ENCODE results near the gene NTNG2. TPM values are rescaled to one million over a fixed set of nuclear protein-coding genes. Genes with fewer than 3 reads are reported as not detected.

NTNG2 gene
- total and polyA plus RNA-seq, 2 donors, result 1.7 TPM

DNA sequence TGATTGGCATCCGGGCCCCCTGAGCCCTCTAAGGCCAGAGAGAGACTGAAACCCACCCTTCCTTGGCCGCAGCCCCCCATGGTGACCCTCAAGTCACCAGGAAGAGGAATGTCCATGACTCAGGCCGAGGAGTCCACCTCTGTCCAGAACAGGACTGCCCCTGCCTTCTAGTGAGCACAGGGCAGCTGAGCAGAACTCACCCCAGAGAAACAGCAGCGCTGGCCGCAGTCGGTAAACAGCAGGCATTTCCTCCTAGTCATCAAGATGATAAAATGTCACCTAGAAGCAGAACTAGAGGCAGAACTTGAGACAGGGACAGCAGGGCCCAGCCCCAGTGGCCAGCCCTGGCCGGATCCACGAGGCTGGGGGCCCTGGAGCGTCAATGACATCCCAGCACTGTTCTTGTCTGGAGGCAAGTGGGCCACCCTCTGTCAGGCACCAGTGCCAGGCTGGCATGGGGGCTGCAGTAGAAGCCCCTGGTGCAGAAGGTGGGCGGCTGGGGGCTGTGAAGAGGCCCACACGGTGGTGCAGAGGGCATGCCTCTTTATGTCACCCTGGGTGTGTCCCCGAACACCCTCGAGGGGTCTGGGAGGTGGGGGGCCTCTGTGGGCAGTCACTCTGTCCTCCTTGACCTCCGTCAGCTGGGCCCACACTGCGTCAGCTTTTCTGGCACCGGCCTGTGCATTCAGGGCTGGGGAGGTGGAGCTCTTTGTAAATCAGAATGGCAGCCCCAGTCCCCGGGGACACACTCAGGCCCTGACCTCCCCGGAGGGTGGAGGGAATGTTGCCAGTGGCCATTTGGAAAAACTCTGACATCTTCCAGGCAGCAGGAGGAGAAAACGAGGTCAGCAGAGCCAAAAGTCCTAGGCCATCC, 83.0 kb downstream of the NTNG2 start:
- Histone ChIP-seq H3K27ac (ENCODE audit: low read depth in 1 of 2, low read length in 1 of 2) (no peak overlapping the region), H3K27me3 (ENCODE audit: control insufficient read depth in 2 of 2, insufficient read depth in 1 of 2, low read length in 1 of 2) (peaks cover 2 to 80% of the 10 kb centered on the region in 2 donors), H3K4me1 (ENCODE audit: control insufficient read depth in 2 of 2, insufficient read depth in 2 of 2, low read length in 2 of 2) (peaks cover 10 to 29% of the 10 kb centered on the region in 2 donors), H3K4me3 (ENCODE audit: low read length in 2 of 2) (no peak overlapping the region), H3K9me3 (ENCODE audit: control insufficient read depth in 2 of 2, insufficient read depth in 1 of 2, low read length in 1 of 2) (no peaks in the 10 kb centered on the region), H3K36me3 (ENCODE audit: control insufficient read depth in 2 of 2, insufficient read depth in 2 of 2, low read length in 1 of 2) (no peaks in the 10 kb centered on the region)
- WGBS, result 89% methylated on average over 19 of the region's 19 CpGs
- DNase-seq (ENCODE audit: low read depth in 6 of 9, low spot score in 9 of 9), result no peak

DNA sequence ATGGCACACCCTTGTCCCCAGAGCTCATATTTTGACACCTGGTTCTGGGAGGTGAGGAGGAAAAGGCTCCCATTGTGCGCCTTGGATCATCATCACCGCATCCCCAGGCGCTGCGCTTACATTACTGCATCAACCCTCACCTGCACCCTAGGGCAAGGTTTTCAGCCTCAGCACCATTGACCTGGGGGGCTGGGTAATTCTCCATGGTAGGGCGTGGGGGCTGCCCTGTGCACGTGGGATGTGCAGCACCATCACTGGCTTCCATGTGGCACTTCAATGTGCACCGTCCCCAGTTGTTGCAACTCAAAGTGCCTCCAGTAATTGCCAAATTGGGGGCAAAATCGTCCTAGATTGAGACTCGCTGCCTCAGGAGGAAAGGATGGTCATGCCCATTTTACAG, 83.6 kb downstream of the NTNG2 start:
- H3K4me3 ChIP-seq (ENCODE audit: low read length in 2 of 2), result no peak overlapping the region
- peaks cover 10 to 22% of the 10 kb centered on the region in 2 donors for H3K4me1 ChIP-seq (ENCODE audit: control insufficient read depth in 2 of 2, insufficient read depth in 2 of 2, low read length in 2 of 2)
- H3K27me3 ChIP-seq (ENCODE audit: control insufficient read depth in 2 of 2, insufficient read depth in 1 of 2, low read length in 1 of 2), result peaks cover 2 to 74% of the 10 kb centered on the region in 2 donors
- no peak for DNase-seq (ENCODE audit: low read depth in 6 of 9, low spot score in 9 of 9)
- peaks cover 0 to 1% of the 10 kb centered on the region in 2 donors for H3K9me3 ChIP-seq (ENCODE audit: control insufficient read depth in 2 of 2, insufficient read depth in 1 of 2, low read length in 1 of 2)
- H3K36me3 ChIP-seq (ENCODE audit: control insufficient read depth in 2 of 2, insufficient read depth in 2 of 2, low read length in 1 of 2), result no peaks in the 10 kb centered on the region
- no peak overlapping the region for H3K27ac ChIP-seq (ENCODE audit: low read depth in 1 of 2, low read length in 1 of 2)
- 99% methylated on average over 9 of the region's 9 CpGs for WGBS

DNA sequence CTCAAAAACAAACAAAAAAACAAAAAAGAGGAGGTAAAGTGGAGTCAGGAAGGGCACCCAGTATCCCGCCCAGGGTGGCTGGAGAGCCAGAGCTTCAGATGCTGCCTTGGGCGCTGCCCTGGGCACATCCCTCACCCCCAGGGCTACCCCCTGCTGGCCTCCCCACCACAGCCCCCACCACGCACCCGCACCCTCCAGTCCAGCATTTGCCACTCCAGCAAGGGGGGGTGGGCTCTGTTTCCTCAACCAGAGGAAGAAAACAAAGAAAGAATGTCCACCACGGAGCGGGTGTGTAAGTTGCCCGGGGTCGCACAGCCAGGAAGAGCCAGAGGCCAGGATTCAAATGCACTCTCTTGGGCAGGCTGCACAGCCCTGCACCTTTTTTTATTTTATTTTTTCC, 86.1 kb downstream of the NTNG2 start:
- DNase-seq (ENCODE audit: low read depth in 6 of 9, low spot score in 9 of 9), result no peak
- peaks cover under 1 to 5% of the 10 kb centered on the region in 2 donors for H3K4me1 ChIP-seq (ENCODE audit: control insufficient read depth in 2 of 2, insufficient read depth in 2 of 2, low read length in 2 of 2)
- H3K27ac ChIP-seq (ENCODE audit: low read depth in 1 of 2, low read length in 1 of 2), result no peak overlapping the region
- H3K36me3 ChIP-seq (ENCODE audit: control insufficient read depth in 2 of 2, insufficient read depth in 2 of 2, low read length in 1 of 2), result no peaks in the 10 kb centered on the region
- no peak overlapping the region for H3K4me3 ChIP-seq (ENCODE audit: low read length in 2 of 2)
- H3K27me3 ChIP-seq (ENCODE audit: control insufficient read depth in 2 of 2, insufficient read depth in 1 of 2, low read length in 1 of 2), result peaks cover 2 to 51% of the 10 kb centered on the region in 2 donors
- peaks cover 0 to 19% of the 10 kb centered on the region in 2 donors for H3K9me3 ChIP-seq (ENCODE audit: control insufficient read depth in 2 of 2, insufficient read depth in 1 of 2, low read length in 1 of 2)
- WGBS, result 89% methylated on average over 8 of the region's 8 CpGs

DNA sequence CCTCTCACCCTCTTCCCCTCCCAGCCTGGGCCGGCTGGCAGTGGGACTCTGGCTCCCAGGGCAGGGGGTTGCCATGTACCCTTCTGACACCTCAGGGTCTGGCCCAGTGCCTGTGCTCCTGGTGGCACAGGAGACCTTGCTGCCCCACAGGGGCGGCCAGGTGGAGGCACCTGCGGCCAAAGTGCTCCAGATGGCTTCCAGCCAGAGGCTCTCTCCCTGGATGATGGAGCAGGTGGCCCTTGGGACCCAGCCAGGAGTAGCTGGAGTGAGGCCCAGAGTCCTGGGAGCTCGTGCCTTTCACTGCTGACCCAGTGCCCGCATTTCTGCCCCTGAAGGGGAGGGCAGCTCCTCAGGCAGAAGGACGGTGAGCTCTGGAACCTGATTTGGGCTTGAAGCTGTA, 87.3 kb downstream of the NTNG2 start:
- H3K4me3 ChIP-seq (ENCODE audit: low read length in 2 of 2), result no peak overlapping the region
- peaks cover 0 to 19% of the 10 kb centered on the region in 2 donors for H3K9me3 ChIP-seq (ENCODE audit: control insufficient read depth in 2 of 2, insufficient read depth in 1 of 2, low read length in 1 of 2)
- H3K27ac ChIP-seq (ENCODE audit: low read depth in 1 of 2, low read length in 1 of 2), result no peak overlapping the region
- H3K36me3 ChIP-seq (ENCODE audit: control insufficient read depth in 2 of 2, insufficient read depth in 2 of 2, low read length in 1 of 2), result no peaks in the 10 kb centered on the region
- DNase-seq (ENCODE audit: low read depth in 6 of 9, low spot score in 9 of 9), result no peak
- peaks cover 2 to 40% of the 10 kb centered on the region in 2 donors for H3K27me3 ChIP-seq (ENCODE audit: control insufficient read depth in 2 of 2, insufficient read depth in 1 of 2, low read length in 1 of 2)
- 92% methylated on average over 6 of the region's 6 CpGs for WGBS
- no peaks in the 10 kb centered on the region for H3K4me1 ChIP-seq (ENCODE audit: control insufficient read depth in 2 of 2, insufficient read depth in 2 of 2, low read length in 2 of 2)

DNA sequence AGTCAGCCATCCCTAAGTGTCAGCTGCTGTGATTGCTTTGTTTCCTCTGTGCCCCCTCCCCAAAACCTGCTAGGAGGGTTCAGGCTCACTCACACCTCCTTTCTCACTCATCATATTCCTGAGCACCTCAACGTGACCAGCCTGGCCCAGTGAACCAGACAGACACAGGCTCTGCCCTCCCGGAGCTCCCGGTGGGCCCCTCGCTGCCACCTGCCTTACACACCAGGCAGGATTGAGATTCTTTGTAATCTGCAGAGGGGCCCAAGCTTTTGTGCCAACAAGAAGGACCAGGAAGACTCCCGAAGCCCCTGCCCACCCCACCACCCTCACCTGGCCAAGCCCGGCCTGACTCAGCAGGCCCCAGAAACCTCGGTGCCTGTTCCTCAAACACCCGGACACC, 87.8 kb downstream of the NTNG2 start:
- Histone ChIP-seq H3K4me3 (ENCODE audit: low read length in 2 of 2) (no peak overlapping the region), H3K36me3 (ENCODE audit: control insufficient read depth in 2 of 2, insufficient read depth in 2 of 2, low read length in 1 of 2) (no peaks in the 10 kb centered on the region), H3K27me3 (ENCODE audit: control insufficient read depth in 2 of 2, insufficient read depth in 1 of 2, low read length in 1 of 2) (peaks cover 2 to 34% of the 10 kb centered on the region in 2 donors), H3K27ac (ENCODE audit: low read depth in 1 of 2, low read length in 1 of 2) (no peak overlapping the region), H3K9me3 (ENCODE audit: control insufficient read depth in 2 of 2, insufficient read depth in 1 of 2, low read length in 1 of 2) (peaks cover 0 to 19% of the 10 kb centered on the region in 2 donors), H3K4me1 (ENCODE audit: control insufficient read depth in 2 of 2, insufficient read depth in 2 of 2, low read length in 2 of 2) (no peaks in the 10 kb centered on the region)
- WGBS, result 90% methylated on average over 8 of the region's 8 CpGs
- no peak for DNase-seq (ENCODE audit: low read depth in 6 of 9, low spot score in 9 of 9)

DNA sequence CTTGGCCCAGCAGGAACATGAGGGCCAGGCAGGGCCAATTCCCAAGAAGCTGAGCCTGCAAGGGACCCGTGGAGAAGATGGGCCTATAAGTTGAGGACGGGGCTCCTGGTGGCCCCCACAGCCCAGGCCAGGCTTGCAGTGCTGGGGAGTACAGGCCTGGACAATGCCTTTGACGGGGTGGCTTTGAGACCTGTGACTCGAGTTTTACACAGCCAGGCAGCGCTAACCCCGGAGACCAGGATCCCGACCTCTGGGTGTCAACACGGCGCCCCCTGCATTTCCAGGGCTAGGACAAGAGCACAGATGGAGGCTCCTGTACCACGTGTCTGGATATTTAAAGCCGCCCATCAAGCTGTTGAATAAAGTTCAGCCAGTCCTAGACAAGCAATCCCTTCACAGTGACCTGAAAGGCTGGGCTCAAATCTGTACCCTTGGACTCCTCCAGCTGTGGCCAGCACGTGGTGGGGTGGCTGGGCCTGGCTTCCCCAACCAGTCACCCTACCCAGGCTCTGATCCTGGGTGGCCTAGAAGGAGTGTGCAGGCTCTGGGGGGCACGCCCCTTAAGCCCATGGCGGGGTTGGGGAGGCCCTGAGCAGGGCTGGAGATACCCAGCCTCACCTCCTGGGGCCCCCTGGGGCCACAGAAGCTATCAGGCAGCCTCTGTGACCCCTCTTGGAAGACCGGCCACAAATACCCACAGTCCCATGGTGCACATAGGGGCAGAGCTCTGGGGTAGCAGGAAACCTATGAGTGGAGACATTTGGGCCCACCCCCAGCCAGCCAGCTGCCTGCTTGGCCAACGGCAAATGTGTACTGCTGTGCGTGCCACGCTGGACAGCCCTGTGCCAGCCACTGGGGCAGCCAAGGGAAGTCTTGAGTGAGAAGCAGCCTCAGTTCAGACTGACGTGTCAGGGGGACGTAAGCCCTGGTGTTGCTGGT, 88.7 kb downstream of the NTNG2 start:
- no peak for DNase-seq (ENCODE audit: low read depth in 6 of 9, low spot score in 9 of 9)
- H3K27me3 ChIP-seq (ENCODE audit: control insufficient read depth in 2 of 2, insufficient read depth in 1 of 2, low read length in 1 of 2), result peaks cover 2 to 25% of the 10 kb centered on the region in 2 donors
- no peak overlapping the region for H3K27ac ChIP-seq (ENCODE audit: low read depth in 1 of 2, low read length in 1 of 2)
- H3K4me3 ChIP-seq (ENCODE audit: low read length in 2 of 2), result no peak overlapping the region
- no peaks in the 10 kb centered on the region for H3K36me3 ChIP-seq (ENCODE audit: control insufficient read depth in 2 of 2, insufficient read depth in 2 of 2, low read length in 1 of 2)
- no peaks in the 10 kb centered on the region for H3K4me1 ChIP-seq (ENCODE audit: control insufficient read depth in 2 of 2, insufficient read depth in 2 of 2, low read length in 2 of 2)
- 93% methylated on average over 20 of the region's 20 CpGs for WGBS
- peaks cover 0 to 19% of the 10 kb centered on the region in 2 donors for H3K9me3 ChIP-seq (ENCODE audit: control insufficient read depth in 2 of 2, insufficient read depth in 1 of 2, low read length in 1 of 2)

DNA sequence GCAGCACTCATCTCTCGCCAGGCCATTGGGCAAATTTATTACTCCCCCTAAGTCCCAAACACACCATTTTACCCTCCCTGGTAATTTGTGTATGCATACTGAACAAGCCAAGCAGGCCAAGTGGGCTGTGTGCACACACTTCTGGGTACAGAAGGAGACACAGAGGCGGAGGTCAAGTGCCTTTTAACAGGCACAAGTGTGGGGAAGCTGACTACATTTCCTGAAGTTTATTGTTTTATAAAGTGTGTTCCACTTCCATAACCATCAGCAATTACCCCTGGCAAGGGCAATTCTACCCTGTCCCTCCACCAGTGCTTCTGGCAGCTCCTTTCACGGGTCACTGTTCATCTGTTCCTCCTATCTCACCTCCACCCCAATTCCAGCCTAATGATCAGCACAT, 99.0 kb downstream of the NTNG2 start:
- no peak overlapping the region for H3K4me3 ChIP-seq (ENCODE audit: low read length in 2 of 2)
- no peaks in the 10 kb centered on the region for H3K27me3 ChIP-seq (ENCODE audit: control insufficient read depth in 2 of 2, insufficient read depth in 1 of 2, low read length in 1 of 2)
- WGBS, result 95% methylated on average over 3 of the region's 3 CpGs
- no peak overlapping the region for H3K27ac ChIP-seq (ENCODE audit: low read depth in 1 of 2, low read length in 1 of 2)
- peaks cover 0 to 6% of the 10 kb centered on the region in 2 donors for H3K4me1 ChIP-seq (ENCODE audit: control insufficient read depth in 2 of 2, insufficient read depth in 2 of 2, low read length in 2 of 2)
- DNase-seq (ENCODE audit: low read depth in 6 of 9, low spot score in 9 of 9), result no peak
- H3K9me3 ChIP-seq (ENCODE audit: control insufficient read depth in 2 of 2, insufficient read depth in 1 of 2, low read length in 1 of 2), result peaks cover 0 to 8% of the 10 kb centered on the region in 2 donors
- peaks cover 30 to 40% of the 10 kb centered on the region in 2 donors for H3K36me3 ChIP-seq (ENCODE audit: control insufficient read depth in 2 of 2, insufficient read depth in 2 of 2, low read length in 1 of 2)

DNA sequence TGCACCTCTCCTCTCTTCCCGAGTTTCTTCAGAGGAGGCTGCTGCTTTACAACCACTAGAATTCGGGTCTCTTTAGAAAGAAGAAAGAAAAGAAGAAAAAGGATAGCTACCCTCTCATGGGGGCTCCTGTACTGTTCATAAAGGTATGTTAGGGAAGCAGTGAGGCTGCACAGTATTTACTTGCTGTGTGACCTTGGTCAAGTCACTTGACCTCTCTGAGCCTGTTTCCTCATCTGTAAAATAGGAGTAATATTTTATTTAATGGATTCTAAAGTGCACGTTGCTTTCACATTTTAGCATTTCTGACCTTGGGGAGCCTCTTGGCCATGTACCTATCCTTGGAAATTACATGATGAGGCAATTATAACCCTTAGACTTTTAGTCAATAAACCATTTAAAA, 104.2 kb downstream of the NTNG2 start:
- no peak overlapping the region for H3K4me3 ChIP-seq (ENCODE audit: low read length in 2 of 2)
- WGBS, result 96% methylated on average over 3 of the region's 3 CpGs
- no peak overlapping the region for H3K27ac ChIP-seq (ENCODE audit: low read depth in 1 of 2, low read length in 1 of 2)
- DNase-seq (ENCODE audit: low read depth in 6 of 9, low spot score in 9 of 9), result no peak
- no peaks in the 10 kb centered on the region for H3K9me3 ChIP-seq (ENCODE audit: control insufficient read depth in 2 of 2, insufficient read depth in 1 of 2, low read length in 1 of 2)
- H3K4me1 ChIP-seq (ENCODE audit: control insufficient read depth in 2 of 2, insufficient read depth in 2 of 2, low read length in 2 of 2), result no peaks in the 10 kb centered on the region
- no peaks in the 10 kb centered on the region for H3K27me3 ChIP-seq (ENCODE audit: control insufficient read depth in 2 of 2, insufficient read depth in 1 of 2, low read length in 1 of 2)
- H3K36me3 ChIP-seq (ENCODE audit: control insufficient read depth in 2 of 2, insufficient read depth in 2 of 2, low read length in 1 of 2), result peaks cover 65 to 84% of the 10 kb centered on the region in 2 donors

DNA sequence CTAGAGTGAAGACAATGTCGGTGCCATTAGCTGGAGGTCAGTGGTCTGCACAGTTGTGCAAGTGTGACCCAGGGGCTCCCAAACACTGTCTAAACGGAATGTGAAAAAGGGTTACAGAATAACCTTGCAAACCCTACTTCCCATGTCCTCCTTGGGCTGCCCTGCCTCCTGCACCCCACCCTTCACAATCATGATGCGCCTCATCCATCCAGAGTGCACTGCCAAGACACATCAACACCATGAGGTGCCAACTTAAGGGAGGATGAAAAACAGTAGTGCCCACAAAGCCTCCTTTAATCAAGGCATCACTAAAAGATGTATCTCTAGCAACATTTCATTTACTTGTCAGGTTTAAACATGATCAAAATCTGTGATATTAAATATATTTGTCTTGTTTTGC, 105.8 kb downstream of the NTNG2 start:
- Histone ChIP-seq H3K36me3 (ENCODE audit: control insufficient read depth in 2 of 2, insufficient read depth in 2 of 2, low read length in 1 of 2) (peaks cover 63 to 84% of the 10 kb centered on the region in 2 donors), H3K4me3 (ENCODE audit: low read length in 2 of 2) (no peak overlapping the region), H3K4me1 (ENCODE audit: control insufficient read depth in 2 of 2, insufficient read depth in 2 of 2, low read length in 2 of 2) (no peaks in the 10 kb centered on the region), H3K27me3 (ENCODE audit: control insufficient read depth in 2 of 2, insufficient read depth in 1 of 2, low read length in 1 of 2) (no peaks in the 10 kb centered on the region), H3K9me3 (ENCODE audit: control insufficient read depth in 2 of 2, insufficient read depth in 1 of 2, low read length in 1 of 2) (no peaks in the 10 kb centered on the region), H3K27ac (ENCODE audit: low read depth in 1 of 2, low read length in 1 of 2) (no peak overlapping the region)
- 100% methylated on average over 3 of the region's 3 CpGs for WGBS
- no peak for DNase-seq (ENCODE audit: low read depth in 6 of 9, low spot score in 9 of 9)

Measured in thymus (tissue), 11 donors.